Neural progenitor cell (in vitro differentiated cells): Measurements from ENCODE around the gene TMEM202.

ENCODE experiments used
- EZH2phosphoT487 ChIP-seq: fragments of 200-600 bp; sonication (generic); IDR thresholded peaks from 2 replicates; pipeline ENCODE4 v1.6.1; 2017; ENCODE audit warnings: antibody characterized with exemption
- TF ChIP-seq, protein P1 (sequence below): fragments of 200-600 bp; sonication (generic); IDR thresholded peaks from 2 replicates; pipeline ENCODE4 v1.5.1; 2017; ENCODE audit warnings: antibody characterized with exemption, mild to moderate bottlenecking

- TF ChIP-seq, protein P1, sequence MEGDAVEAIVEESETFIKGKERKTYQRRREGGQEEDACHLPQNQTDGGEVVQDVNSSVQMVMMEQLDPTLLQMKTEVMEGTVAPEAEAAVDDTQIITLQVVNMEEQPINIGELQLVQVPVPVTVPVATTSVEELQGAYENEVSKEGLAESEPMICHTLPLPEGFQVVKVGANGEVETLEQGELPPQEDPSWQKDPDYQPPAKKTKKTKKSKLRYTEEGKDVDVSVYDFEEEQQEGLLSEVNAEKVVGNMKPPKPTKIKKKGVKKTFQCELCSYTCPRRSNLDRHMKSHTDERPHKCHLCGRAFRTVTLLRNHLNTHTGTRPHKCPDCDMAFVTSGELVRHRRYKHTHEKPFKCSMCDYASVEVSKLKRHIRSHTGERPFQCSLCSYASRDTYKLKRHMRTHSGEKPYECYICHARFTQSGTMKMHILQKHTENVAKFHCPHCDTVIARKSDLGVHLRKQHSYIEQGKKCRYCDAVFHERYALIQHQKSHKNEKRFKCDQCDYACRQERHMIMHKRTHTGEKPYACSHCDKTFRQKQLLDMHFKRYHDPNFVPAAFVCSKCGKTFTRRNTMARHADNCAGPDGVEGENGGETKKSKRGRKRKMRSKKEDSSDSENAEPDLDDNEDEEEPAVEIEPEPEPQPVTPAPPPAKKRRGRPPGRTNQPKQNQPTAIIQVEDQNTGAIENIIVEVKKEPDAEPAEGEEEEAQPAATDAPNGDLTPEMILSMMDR = no peak
- TF ChIP-seq EZH2phosphoT487 = no peak
Observed at GRCh38 chr15:72389231-72389630, 8.9 kb upstream of the TMEM202 start.
